GM23248 (cell line): ENCODE results near the gene CCDC70. TPM values are rescaled to one million over a fixed set of nuclear protein-coding genes. Genes with fewer than 3 reads are reported as not detected.

Experiments
- DNase-seq: peaks from one replicate; pipeline ENCODE4 v3.0.0-alpha.2; 2015
- H2AFZ ChIP-seq: fragments of 200-600 bp; sonication (generic); 2 replicates; pipeline ENCODE4 v1.6.1; 2016; ENCODE audit warnings: antibody characterized with exemption
- H3F3A ChIP-seq: fragments of 200-600 bp; sonication (generic); 2 replicates; pipeline ENCODE4 v1.6.1; 2016; ENCODE audit warnings: mild to moderate bottlenecking, antibody characterized with exemption, mixed run types; ENCODE audit not compliant: insufficient read depth
- H3K27ac ChIP-seq: fragments of 200-600 bp; sonication (generic); 2 replicates; pipeline ENCODE4 v1.5.1; 2016; ENCODE audit warnings: mild to moderate bottlenecking
- H3K27me3 ChIP-seq: fragments of 200-600 bp; sonication (generic); replicated peaks from 2 replicates; pipeline ENCODE4 v1.6.1; 2016; ENCODE audit warnings: mild to moderate bottlenecking; ENCODE audit not compliant: insufficient read depth
- H3K36me3 ChIP-seq: fragments of 200-600 bp; sonication (generic); 2 replicates; pipeline ENCODE4 v1.6.1; 2016; ENCODE audit warnings: low read depth, mild to moderate bottlenecking
- H3K4me1 ChIP-seq: fragments of 200-600 bp; sonication (generic); 2 replicates; pipeline ENCODE4 v1.6.1; 2016; ENCODE audit warnings: mild to moderate bottlenecking; ENCODE audit not compliant: insufficient read depth
- H3K4me2 ChIP-seq: fragments of 200-600 bp; sonication (generic); one replicate; pipeline ENCODE4 v1.6.1; 2016; ENCODE audit warnings: mild to moderate bottlenecking; ENCODE audit not compliant: unreplicated experiment
- H3K4me3 ChIP-seq: fragments of 200-600 bp; sonication (generic); 2 replicates; pipeline ENCODE4 v1.5.1; 2016; ENCODE audit warnings: mild to moderate bottlenecking
- H3K79me2 ChIP-seq: fragments of 200-600 bp; sonication (generic); 2 replicates; pipeline ENCODE4 v1.6.1; 2016; ENCODE audit warnings: mild to moderate bottlenecking; ENCODE audit not compliant: insufficient read depth
- H3K9ac ChIP-seq: fragments of 200-600 bp; sonication (generic); 2 replicates; pipeline ENCODE4 v1.6.1; 2016; ENCODE audit warnings: mild to moderate bottlenecking
- H3K9me2 ChIP-seq: fragments of 200-600 bp; sonication (generic); 2 replicates; pipeline ENCODE4 v1.6.1; 2016; ENCODE audit warnings: mixed run types, mild to moderate bottlenecking, moderate library complexity; ENCODE audit not compliant: insufficient read depth
- H3K9me3 ChIP-seq: fragments of 200-600 bp; sonication (generic); one replicate; pipeline ENCODE4 v1.6.1; 2017; ENCODE audit warnings: low read depth
- H4K20me1 ChIP-seq: fragments of 200-600 bp; sonication (generic); 2 replicates; pipeline ENCODE4 v1.6.0; 2016; ENCODE audit not compliant: insufficient read depth
- EZH2 ChIP-seq: fragments of 200-600 bp; sonication (generic); IDR thresholded peaks from 2 replicates; pipeline ENCODE4 v1.6.1; 2018; ENCODE audit warnings: antibody characterized with exemption, mild to moderate bottlenecking; ENCODE audit not compliant: insufficient read depth, poor library complexity, severe bottlenecking
- EZH2phosphoT487 ChIP-seq: fragments of 200-600 bp; sonication (generic); IDR thresholded peaks from 2 replicates; pipeline ENCODE4 v1.6.1; 2018; ENCODE audit warnings: antibody characterized with exemption, moderate library complexity, mild to moderate bottlenecking, low read depth; ENCODE audit not compliant: insufficient read depth
- WGBS, 2 experiments: methylation state at CpG; one replicate each; pipeline ENCODE4 v1.1.6; 2015 to 2017; ENCODE audit warnings: low lambda C conversion rate in 2 of 2, low coverage in 1 of 2; ENCODE audit errors: missing lambda C conversion rate in 2 of 2; 5-methylcytosine and 5-hydroxymethylcytosine counted together
- in situ Hi-C: fragments of 300-500 bp; cut with MboI; formaldehyde crosslinking; loops from 2 replicates; pipeline ENCODE4 v1.15.0; 2020
- polyA plus RNA-seq: library from polyadenylated mRNA; unstranded; fragments of >200 nt; fragmentation: Nextera tagmentation; extraction: Ambion mirVana; gene quantifications from 2 replicates; pipeline ENCODE4 v1.2.1, GENCODE V29; 2016
- total RNA-seq: library from RNA; depleted of rRNA; stranded (reverse); fragments of >200 nt; shearing (Covaris generic); gene quantifications from 2 replicates; pipeline ENCODE4 v1.2.3, GENCODE V29; 2014

CCDC70 gene
- total and polyA plus RNA-seq, 2 experiments from 2014 or later, result not detected

DNA sequence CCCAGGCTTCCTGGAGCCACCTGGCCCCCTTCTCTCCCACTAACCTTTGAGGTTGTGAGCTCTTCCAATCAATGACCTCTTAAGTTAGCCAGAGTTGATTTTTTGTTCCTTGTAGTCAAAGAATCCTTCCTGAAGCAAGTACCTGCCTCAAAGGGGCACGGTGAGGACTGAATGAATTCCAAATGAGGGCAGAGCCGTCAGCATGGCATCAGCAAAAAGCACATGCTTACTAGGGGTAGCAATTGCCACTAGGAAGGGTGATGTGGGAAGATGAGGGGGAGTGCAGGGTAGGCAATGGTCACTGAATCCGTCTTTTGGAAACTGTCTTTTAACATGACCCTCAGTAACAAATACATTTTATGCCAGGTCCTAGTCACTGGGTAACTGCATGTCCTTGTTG lies 42.2 kb upstream of the CCDC70 start:
- no peaks in the 10 kb centered on the region for H3K79me2 ChIP-seq
- H3K27me3 ChIP-seq, result peaks cover 49% of the 10 kb centered on the region
- 88 to 92% methylated on average over 3 of the region's 3 CpGs for WGBS, 2 experiments
- H3K4me3 ChIP-seq, result no peak overlapping the region
- in situ Hi-C loops, result no loop called here
- no peaks in the 10 kb centered on the region for H3F3A ChIP-seq
- H3K36me3 ChIP-seq, result no peaks in the 10 kb centered on the region
- H2AFZ ChIP-seq, result no peak overlapping the region
- H3K9ac ChIP-seq, result no peak overlapping the region
- no peaks in the 10 kb centered on the region for H4K20me1 ChIP-seq
- no peaks in the 10 kb centered on the region for H3K9me2 ChIP-seq
- H3K4me2 ChIP-seq, result no peak overlapping the region
- no peaks in the 10 kb centered on the region for H3K9me3 ChIP-seq
- DNase-seq, result no peak
- no peak overlapping the region for H3K27ac ChIP-seq
- no peak for TF ChIP-seq EZH2phosphoT487
- no peak for TF ChIP-seq EZH2
- no peaks in the 10 kb centered on the region for H3K4me1 ChIP-seq

DNA sequence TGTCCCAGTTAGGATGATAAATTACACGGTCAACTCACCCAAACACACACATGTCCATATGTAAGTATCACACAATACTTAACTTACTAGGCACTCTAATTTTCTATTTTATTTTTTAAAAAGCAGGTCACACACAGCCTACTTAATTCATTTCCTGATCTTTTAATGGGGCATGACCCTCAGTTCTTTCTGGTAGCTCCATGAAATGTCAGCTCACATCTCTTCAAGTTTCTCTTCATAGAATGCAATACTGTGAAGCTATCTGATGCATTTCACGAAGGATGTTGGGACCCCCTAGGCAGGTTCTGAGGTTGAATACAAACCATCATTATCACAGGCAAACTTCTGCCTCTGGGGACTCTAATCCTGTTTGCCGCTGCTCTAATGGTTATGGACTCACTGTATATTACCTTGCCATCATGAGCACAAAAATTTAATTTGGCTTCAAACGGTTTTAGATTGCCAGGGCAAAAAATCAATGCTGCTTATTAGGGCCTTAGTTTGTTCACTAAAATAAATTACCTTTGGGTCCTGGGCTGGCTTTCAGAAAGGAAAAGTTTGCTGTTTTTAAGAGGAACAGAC lies 41.7 kb upstream of the CCDC70 start:
- in situ Hi-C loops, result loop anchor here (10.0 kb wide), 1 partner anchor 315 kb away; no protein-coding TSS in a partner anchor
- H3K27me3 ChIP-seq, result peaks cover 49% of the 10 kb centered on the region

DNA sequence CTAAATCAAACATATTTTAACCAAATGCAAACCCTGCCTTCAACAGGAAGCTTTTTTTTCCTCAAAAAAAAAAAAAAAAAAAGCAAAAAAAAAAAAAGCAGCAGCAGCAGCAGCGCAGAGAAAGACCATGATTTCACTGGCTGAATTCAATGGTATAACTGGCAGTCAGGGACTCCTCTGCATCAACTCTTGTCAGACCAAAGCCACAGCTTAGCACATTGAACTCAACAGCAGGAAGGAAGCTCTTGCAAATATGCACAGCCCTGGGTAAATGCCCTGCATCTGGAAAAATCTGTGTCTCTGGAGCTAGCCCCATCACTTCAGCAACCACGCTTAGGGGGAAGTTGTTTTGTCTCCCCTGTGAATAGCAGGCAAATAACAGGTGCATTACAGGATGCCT lies 40.2 kb upstream of the CCDC70 start:
- Histone ChIP-seq H3K4me3 (no peak overlapping the region), H3K27ac (no peak overlapping the region), H3K4me2 (no peak overlapping the region), H3K27me3 (peaks cover 38% of the 10 kb centered on the region), H3K4me1 (peaks cover 10% of the 10 kb centered on the region), H3K9ac (no peak overlapping the region), H3F3A (peaks cover 7% of the 10 kb centered on the region; the same call in 1 of the 2 replicates), H3K9me2 (no peaks in the 10 kb centered on the region), H3K36me3 (no peaks in the 10 kb centered on the region), H2AFZ (no peak overlapping the region), H4K20me1 (no peaks in the 10 kb centered on the region), H3K79me2 (no peaks in the 10 kb centered on the region), H3K9me3 (no peaks in the 10 kb centered on the region)
- TF ChIP-seq EZH2phosphoT487 (no peak), EZH2 (no peak)
- no peak for DNase-seq
- in situ Hi-C loops, result loop anchor here (10.0 kb wide), 1 partner anchor 313 kb away; no protein-coding TSS in a partner anchor
- WGBS, 2 experiments, result 63 to 75% methylated on average over 2 of the region's 2 CpGs

More for the DNA sequence above, 41.7 kb upstream of the CCDC70 start:
- Histone ChIP-seq H3K27ac (no peak overlapping the region), H3K4me3 (no peak overlapping the region), H3F3A (peaks cover 2% of the 10 kb centered on the region; the same call in 1 of the 2 replicates), H3K4me2 (no peak overlapping the region), H4K20me1 (no peaks in the 10 kb centered on the region), H3K79me2 (no peaks in the 10 kb centered on the region), H3K9me3 (no peaks in the 10 kb centered on the region), H3K36me3 (no peaks in the 10 kb centered on the region), H3K9ac (no peak overlapping the region), H3K9me2 (no peaks in the 10 kb centered on the region), H3K4me1 (peaks cover 4% of the 10 kb centered on the region), H2AFZ (no peak overlapping the region)
- no peak for DNase-seq
- WGBS, 2 experiments, result 45 to 47% methylated on average over 4 of the region's 4 CpGs
- TF ChIP-seq EZH2 (no peak), EZH2phosphoT487 (no peak)

GRCh38 chr13:51822106-51822815 lies 39.5 kb upstream of the CCDC70 start:
- no peaks in the 10 kb centered on the region for H3K9me2 ChIP-seq
- no peak for TF ChIP-seq EZH2phosphoT487
- no peak for TF ChIP-seq EZH2
- H3K4me1 ChIP-seq, result peaks cover 10% of the 10 kb centered on the region
- H3K9ac ChIP-seq, result no peak overlapping the region
- H3K4me3 ChIP-seq, result no peak overlapping the region
- no peaks in the 10 kb centered on the region for H3K36me3 ChIP-seq
- WGBS, 2 experiments, result 80 to 86% methylated on average over 13 of the region's 13 CpGs
- in situ Hi-C loops, result loop anchor here (10.0 kb wide), 1 partner anchor 313 kb away; no protein-coding TSS in a partner anchor
- no peaks in the 10 kb centered on the region for H3K9me3 ChIP-seq
- H3K27me3 ChIP-seq, result peaks cover 37% of the 10 kb centered on the region
- no peak overlapping the region for H3K27ac ChIP-seq
- no peaks in the 10 kb centered on the region for H3K79me2 ChIP-seq
- H3K4me2 ChIP-seq, result no peak overlapping the region
- no peaks in the 10 kb centered on the region for H4K20me1 ChIP-seq
- DNase-seq, result no peak
- no peak overlapping the region for H2AFZ ChIP-seq
- H3F3A ChIP-seq, result peaks cover 7% of the 10 kb centered on the region; the same call in 1 of the 2 replicates
